Ascending aorta (tissue), 2 donors: ENCODE measurements around the gene FMO5. TPM values are rescaled to one million over a fixed set of nuclear protein-coding genes. Genes with fewer than 3 reads are reported as not detected.
A peak's percentile ranks its signal among the peaks of the same experiment; 100 is the strongest.

Source experiments
- DNase-seq, 2 donors: peaks; one replicate each; pipeline ENCODE4 v3.0.0-alpha.2; 2019; ENCODE audit warnings: low spot score in 2 of 2
- H3K27ac ChIP-seq, 2 donors: fragments of 200-600 bp; sonication (generic); one replicate each; pipeline ENCODE4 v1.5.1; 2016 to 2017; ENCODE audit warnings: mild to moderate bottlenecking in 1 of 2
- H3K27me3 ChIP-seq: fragments of 200-600 bp; sonication (generic); one replicate; pipeline ENCODE4 v1.5.1; 2017
- H3K36me3 ChIP-seq, 2 donors: fragments of 200-600 bp; sonication (generic); one replicate each; pipeline ENCODE4 v1.5.1; 2016
- H3K4me1 ChIP-seq, 2 donors: fragments of 200-600 bp; sonication (generic); one replicate each; pipeline ENCODE4 v1.5.1; 2016 to 2017; ENCODE audit warnings: mild to moderate bottlenecking in 1 of 2
- H3K4me3 ChIP-seq, 2 donors: fragments of 200-600 bp; sonication (generic); one replicate each; pipeline ENCODE4 v1.5.1; 2016 to 2017; ENCODE audit warnings: mild to moderate bottlenecking in 1 of 2
- H3K9me3 ChIP-seq, 2 donors: fragments of 200-600 bp; sonication (generic); one replicate each; pipeline ENCODE4 v1.5.1; 2016
- intact Hi-C: fragments of 100-400 bp; cut with DNase I; formaldehyde crosslinking; loops from one replicate; pipeline ENCODE4 v1.15.1; 2023
- total RNA-seq: library from RNA; depleted of rRNA; stranded (reverse); fragments of >200 nt; gene quantifications from one replicate; pipeline ENCODE4 v1.1.0, GENCODE V29; 2016
- TF ChIP-seq, protein P1 (sequence below), 3 experiments: fragments of 200-600 bp in 2 of 3; fragments of 450-650 bp in 1 of 3; sonication (generic) in 2 of 3; IDR thresholded peaks; one replicate each; pipeline ENCODE4 v1.5.1; 2016 to 2019; ENCODE audit warnings: antibody characterized with exemption in 3 of 3, mild to moderate bottlenecking in 1 of 3, moderate library complexity in 1 of 3

Gene FMO5
- total RNA-seq, 1 donor from 2014 or later: 19.6 TPM

DNA sequence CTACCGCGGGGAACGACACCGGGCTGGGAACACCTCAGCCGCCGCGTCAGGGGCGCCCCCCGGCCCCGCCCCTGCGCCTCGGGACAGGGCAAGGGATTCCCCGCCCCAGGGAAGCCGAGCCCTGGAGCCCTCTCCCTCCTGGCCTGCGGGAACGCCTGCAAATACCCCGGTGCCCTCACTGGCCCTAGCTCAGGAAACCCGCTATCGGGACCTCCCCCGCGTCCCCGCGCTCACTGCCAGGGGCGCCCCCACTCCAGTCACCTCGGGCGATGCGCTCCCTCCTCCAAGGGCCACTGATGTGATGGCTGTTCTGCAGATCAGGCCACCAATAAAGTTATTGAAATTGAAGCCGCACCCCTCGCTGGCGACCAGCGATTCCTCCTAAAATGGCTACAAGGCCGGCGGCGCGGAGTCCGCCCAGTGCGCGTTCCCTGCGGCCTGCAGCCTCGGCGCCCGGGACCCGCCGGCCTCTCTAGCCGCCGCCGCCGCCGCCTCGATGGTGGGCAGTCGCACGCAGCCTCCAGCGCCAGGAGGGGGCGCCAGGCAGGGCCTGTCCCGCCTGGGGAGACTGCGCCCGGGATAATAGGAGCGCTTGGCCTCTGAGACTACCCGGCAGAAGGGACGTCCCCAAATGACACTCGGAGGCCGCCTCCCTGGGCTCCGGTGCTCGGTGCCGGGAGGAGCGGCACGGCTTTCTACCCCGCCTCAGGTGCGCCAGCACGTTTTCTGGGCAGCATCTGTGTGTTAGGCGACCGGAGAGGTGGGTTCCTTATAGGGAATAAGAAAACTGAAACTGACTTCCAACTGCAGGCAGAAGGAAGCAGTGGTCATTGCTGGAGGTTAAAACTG is 52.7 kb downstream of the FMO5 start, which contains the start of gene PRKAB2:
PRKAB2 (minus strand) TSS at position 303 of the 849 bp plus-strand sequence. CDS start 326 bp downstream, outside the sequence.
- intact Hi-C loops: loop anchor here (1.0 to 5.0 kb wide), 5 partner anchors 52 to 595 kb away; partner anchors contain the start of genes BCL9, CHD1L and FMO5
- TF ChIP-seq, protein P1, sequence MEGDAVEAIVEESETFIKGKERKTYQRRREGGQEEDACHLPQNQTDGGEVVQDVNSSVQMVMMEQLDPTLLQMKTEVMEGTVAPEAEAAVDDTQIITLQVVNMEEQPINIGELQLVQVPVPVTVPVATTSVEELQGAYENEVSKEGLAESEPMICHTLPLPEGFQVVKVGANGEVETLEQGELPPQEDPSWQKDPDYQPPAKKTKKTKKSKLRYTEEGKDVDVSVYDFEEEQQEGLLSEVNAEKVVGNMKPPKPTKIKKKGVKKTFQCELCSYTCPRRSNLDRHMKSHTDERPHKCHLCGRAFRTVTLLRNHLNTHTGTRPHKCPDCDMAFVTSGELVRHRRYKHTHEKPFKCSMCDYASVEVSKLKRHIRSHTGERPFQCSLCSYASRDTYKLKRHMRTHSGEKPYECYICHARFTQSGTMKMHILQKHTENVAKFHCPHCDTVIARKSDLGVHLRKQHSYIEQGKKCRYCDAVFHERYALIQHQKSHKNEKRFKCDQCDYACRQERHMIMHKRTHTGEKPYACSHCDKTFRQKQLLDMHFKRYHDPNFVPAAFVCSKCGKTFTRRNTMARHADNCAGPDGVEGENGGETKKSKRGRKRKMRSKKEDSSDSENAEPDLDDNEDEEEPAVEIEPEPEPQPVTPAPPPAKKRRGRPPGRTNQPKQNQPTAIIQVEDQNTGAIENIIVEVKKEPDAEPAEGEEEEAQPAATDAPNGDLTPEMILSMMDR (IDR thresholded peaks at IDR 0.05): peak; percentile 73 to 97 (median 89)
- H3K4me1 ChIP-seq: peaks cover 3 to 13% of the 10 kb centered on the region in 2 donors

DNA sequence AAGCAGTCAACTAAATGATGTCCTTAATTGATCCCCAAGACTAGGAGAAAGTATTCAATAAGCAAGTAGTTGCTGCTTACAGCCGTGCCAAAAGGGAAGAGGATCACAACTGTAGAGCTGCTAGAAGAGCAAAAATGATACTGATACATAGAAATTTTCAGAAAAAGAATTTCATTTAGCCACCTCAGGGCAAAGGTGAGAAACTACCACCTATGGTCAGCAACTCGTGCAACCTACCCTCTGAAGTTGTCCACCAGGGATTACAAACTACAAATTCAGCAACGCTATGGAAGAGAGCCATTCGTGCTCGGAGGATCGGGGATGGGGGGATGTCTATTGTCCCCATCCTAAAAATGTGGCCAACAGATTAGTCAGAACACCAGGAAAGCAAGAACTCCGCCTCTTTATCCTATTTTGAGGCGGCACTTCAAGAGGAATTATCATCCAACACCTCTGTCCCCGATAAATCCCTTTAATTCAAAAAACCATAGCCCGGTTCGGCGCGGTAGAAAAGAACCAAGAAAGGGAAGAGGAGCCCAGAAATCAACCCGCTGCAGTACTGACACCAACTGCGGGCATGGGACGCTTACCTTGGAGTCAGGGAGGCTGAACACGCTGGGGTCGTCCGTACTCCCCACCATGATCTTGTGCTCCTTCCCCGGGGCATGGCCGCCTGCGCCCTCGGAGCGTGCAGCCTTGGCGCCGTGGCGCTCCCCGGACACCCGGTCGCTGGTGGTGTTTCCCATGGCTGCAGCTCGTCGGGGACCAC is 53.6 kb downstream of the FMO5 start:
- H3K36me3 ChIP-seq: peaks cover 0 to 4% of the 10 kb centered on the region in 2 donors
- peak overlapping the region; percentile 89 to 93 for H3K27ac ChIP-seq
- no peak for DNase-seq
- no peaks in the 10 kb centered on the region for H3K9me3 ChIP-seq
- peaks cover 3 to 13% of the 10 kb centered on the region in 2 donors for H3K4me1 ChIP-seq
- TF ChIP-seq, protein P1 (IDR thresholded peaks at IDR 0.05): no peak
- H3K4me3 ChIP-seq: peak overlapping the region; percentile 76 to 88
- H3K27me3 ChIP-seq: no peaks in the 10 kb centered on the region
- intact Hi-C loops: loop anchor here (1.0 to 5.0 kb wide), 5 partner anchors 53 to 596 kb away; partner anchors contain the start of genes BCL9, CHD1L and FMO5

More for the DNA sequence above, 52.7 kb downstream of the FMO5 start, which contains the start of gene PRKAB2:
- DNase-seq: peak; percentile 85 to 98
- H3K27me3 ChIP-seq: no peaks in the 10 kb centered on the region
- H3K36me3 ChIP-seq: no peaks in the 10 kb centered on the region
- peak within 1 kb of the TSS; percentile 76 to 88 for H3K4me3 ChIP-seq
- peak within 1 kb of the TSS; percentile 89 to 93 for H3K27ac ChIP-seq
- H3K9me3 ChIP-seq: no peaks in the 10 kb centered on the region

DNA sequence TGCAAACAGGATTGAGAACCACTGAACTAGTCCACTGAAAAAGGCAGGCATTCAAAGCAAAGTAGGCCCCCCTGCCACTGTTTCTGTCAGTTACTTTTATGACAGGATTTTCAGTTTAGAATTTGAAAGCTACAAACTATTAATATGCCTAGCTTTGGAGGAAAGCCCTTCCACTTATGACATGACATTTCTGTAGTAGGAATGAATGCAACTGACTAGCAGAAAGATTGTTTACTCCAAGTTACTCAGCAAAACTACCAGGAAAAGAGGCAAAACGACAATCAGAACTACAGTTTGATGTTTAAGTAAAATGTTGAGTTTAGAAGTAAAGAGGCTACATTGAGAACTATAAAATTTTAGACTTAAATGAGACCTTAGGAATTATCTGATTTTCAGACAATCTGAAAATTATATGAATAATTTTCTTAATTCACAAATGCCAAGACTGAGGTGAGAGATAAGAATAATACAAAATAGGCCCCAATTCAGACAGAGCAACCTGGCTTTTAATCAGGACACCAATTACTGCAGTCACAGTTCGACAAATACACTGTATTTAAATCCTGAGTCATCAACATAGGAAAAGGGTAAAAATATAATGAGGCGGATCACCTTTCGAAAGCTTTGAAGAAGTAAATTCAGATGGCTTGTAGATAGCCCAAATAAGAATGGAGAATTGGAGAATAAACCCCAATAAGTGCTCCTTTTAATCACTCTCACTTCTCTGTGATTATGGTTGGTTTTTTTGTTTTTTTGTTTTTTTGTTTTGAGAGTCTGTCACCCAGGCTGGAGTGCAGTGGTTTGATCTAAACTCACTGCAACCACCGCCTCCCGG is 55.1 kb downstream of the FMO5 start:
- Histone ChIP-seq H3K27ac (peak overlapping the region in 1 of 2 donors; percentile 89), H3K9me3 (no peaks in the 10 kb centered on the region), H3K4me1 (peaks cover 3 to 13% of the 10 kb centered on the region in 2 donors), H3K4me3 (peak overlapping the region; percentile 76 to 88), H3K27me3 (no peaks in the 10 kb centered on the region), H3K36me3 (peaks cover 13 to 19% of the 10 kb centered on the region in 2 donors)
- intact Hi-C loops: loop anchor here (5.0 kb wide), 2 partner anchors 372 to 597 kb away; partner anchors contain the start of gene BCL9
- no peak for DNase-seq
- TF ChIP-seq, protein P1 (IDR thresholded peaks at IDR 0.05): no peak

DNA sequence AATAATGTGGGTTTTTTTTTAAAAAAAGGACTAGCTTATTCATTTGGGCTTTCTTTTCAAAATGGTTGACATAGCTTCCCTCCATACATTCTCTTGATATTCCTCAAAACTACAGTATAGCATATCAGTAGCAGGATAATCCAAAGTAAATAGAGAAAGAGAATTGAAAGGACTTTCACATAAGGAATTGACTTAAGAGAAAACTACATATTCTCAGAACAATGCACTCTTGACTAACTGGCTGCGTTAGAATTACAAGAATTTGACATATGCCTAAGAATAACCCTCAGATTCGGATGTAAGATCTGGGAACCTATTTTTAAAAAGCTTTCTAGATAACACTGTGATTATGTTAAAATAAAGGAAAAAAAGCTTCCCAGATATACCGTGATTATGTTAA is 56.0 kb downstream of the FMO5 start:
- TF ChIP-seq, protein P1 (IDR thresholded peaks at IDR 0.05): no peak
- Histone ChIP-seq H3K36me3 (peaks cover 13 to 26% of the 10 kb centered on the region in 2 donors), H3K4me3 (no peak overlapping the region), H3K27me3 (no peaks in the 10 kb centered on the region), H3K9me3 (no peaks in the 10 kb centered on the region), H3K27ac (no peak overlapping the region), H3K4me1 (peaks cover 3 to 13% of the 10 kb centered on the region in 2 donors)
- DNase-seq: no peak
- intact Hi-C loops: no loop called here

DNA sequence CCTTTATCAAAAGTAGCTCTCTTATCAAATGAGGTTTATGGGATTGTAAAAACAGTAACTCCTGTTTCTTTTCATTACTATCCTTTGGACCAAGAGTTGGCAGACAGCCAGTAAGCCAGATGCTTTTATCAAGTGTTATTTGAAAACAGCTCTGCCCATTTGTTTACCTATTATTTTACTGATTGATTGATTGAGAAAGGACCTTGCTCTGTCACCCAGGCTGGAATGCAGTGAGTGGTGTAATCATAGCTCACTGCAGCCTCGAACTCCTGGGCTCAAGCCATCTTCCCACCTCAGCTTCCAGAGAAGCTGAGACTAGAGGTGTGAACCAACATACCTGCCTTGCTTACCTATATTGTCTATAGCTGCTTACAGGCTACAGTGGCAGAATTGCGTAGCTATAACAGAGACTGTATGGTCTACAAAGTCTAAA is 56.5 kb downstream of the FMO5 start:
- Histone ChIP-seq H3K4me1 (peaks cover 1 to 13% of the 10 kb centered on the region in 2 donors), H3K36me3 (peaks cover 13 to 31% of the 10 kb centered on the region in 2 donors), H3K9me3 (no peaks in the 10 kb centered on the region), H3K4me3 (no peak overlapping the region), H3K27ac (no peak overlapping the region), H3K27me3 (no peaks in the 10 kb centered on the region)
- intact Hi-C loops: no loop called here
- TF ChIP-seq, protein P1 (IDR thresholded peaks at IDR 0.05): no peak
- DNase-seq: no peak
